Progenitor cell of endocrine pancreas (in vitro differentiated cells): ENCODE data around the gene FBXO5. TPM values are rescaled to one million over a fixed set of nuclear protein-coding genes. Genes with fewer than 3 reads are reported as not detected.

ENCODE experiments used
- DNase-seq: peaks from one replicate; pipeline ENCODE4 v3.0.0; 2021; ENCODE audit warnings: low spot score; ENCODE audit not compliant: unreplicated experiment
- H3K27ac Mint-ChIP-seq: 2 replicates; pipeline ENCODE4 v1.8.0; 2021; ENCODE audit warnings: mild to moderate bottlenecking, moderate library complexity, mixed read lengths
- H3K27me3 Mint-ChIP-seq: 2 replicates; pipeline ENCODE4 v1.8.0; 2021; ENCODE audit warnings: mixed read lengths
- H3K36me3 Mint-ChIP-seq: 2 replicates; pipeline ENCODE4 v1.8.0; 2022; ENCODE audit warnings: mixed read lengths; ENCODE audit not compliant: insufficient read depth
- H3K4me1 Mint-ChIP-seq: 2 replicates; pipeline ENCODE4 v1.8.0; 2021; ENCODE audit warnings: low read depth, mixed read lengths
- H3K4me3 Mint-ChIP-seq: 2 replicates; pipeline ENCODE4 v1.8.0; 2021; ENCODE audit warnings: low read depth, mild to moderate bottlenecking, moderate library complexity, mixed read lengths
- H3K9me3 Mint-ChIP-seq: 2 replicates; pipeline ENCODE4 v1.8.0; 2021; ENCODE audit warnings: low read depth, mixed read lengths
- total RNA-seq: library from RNA; stranded (reverse); gene quantifications from 2 replicates; pipeline ENCODE4 v1.2.1, GENCODE V29; 2021
- TF ChIP-seq, protein P1 (sequence below): fragments of 200-600 bp; sonication (generic); IDR thresholded peaks from one replicate; pipeline ENCODE4 v1.5.0; 2021; ENCODE audit warnings: antibody characterized with exemption, mild to moderate bottlenecking; ENCODE audit not compliant: unreplicated experiment

Gene FBXO5
- total RNA-seq, 1 donor from 2014 or later: 21.8 TPM

GRCh38 chr6:152942319-152942869, 40.4 kb downstream of the FBXO5 start:
- DNase-seq: no peak
- TF ChIP-seq, protein P1, sequence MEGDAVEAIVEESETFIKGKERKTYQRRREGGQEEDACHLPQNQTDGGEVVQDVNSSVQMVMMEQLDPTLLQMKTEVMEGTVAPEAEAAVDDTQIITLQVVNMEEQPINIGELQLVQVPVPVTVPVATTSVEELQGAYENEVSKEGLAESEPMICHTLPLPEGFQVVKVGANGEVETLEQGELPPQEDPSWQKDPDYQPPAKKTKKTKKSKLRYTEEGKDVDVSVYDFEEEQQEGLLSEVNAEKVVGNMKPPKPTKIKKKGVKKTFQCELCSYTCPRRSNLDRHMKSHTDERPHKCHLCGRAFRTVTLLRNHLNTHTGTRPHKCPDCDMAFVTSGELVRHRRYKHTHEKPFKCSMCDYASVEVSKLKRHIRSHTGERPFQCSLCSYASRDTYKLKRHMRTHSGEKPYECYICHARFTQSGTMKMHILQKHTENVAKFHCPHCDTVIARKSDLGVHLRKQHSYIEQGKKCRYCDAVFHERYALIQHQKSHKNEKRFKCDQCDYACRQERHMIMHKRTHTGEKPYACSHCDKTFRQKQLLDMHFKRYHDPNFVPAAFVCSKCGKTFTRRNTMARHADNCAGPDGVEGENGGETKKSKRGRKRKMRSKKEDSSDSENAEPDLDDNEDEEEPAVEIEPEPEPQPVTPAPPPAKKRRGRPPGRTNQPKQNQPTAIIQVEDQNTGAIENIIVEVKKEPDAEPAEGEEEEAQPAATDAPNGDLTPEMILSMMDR: no peak
- H3K4me3 Mint-ChIP-seq: no peak overlapping the region
- H3K4me1 Mint-ChIP-seq: no peaks in the 10 kb centered on the region
- H3K36me3 Mint-ChIP-seq: no peaks in the 10 kb centered on the region
- no peaks in the 10 kb centered on the region for H3K27me3 Mint-ChIP-seq
- no peak overlapping the region for H3K27ac Mint-ChIP-seq
- no peaks in the 10 kb centered on the region for H3K9me3 Mint-ChIP-seq

- Mint-ChIP-seq H3K4me3 (no peak overlapping the region), H3K9me3 (no peaks in the 10 kb centered on the region), H3K4me1 (no peaks in the 10 kb centered on the region), H3K27ac (no peak overlapping the region), H3K36me3 (no peaks in the 10 kb centered on the region), H3K27me3 (no peaks in the 10 kb centered on the region)
- TF ChIP-seq, protein P1: no peak
- no peak for DNase-seq
Measured at GRCh38 chr6:152941746-152942145, 41.1 kb downstream of the FBXO5 start.

GRCh38 chr6:152932865-152933264, 50.0 kb downstream of the FBXO5 start:
- no peak overlapping the region for H3K4me3 Mint-ChIP-seq
- no peaks in the 10 kb centered on the region for H3K4me1 Mint-ChIP-seq
- no peak overlapping the region for H3K27ac Mint-ChIP-seq
- no peak for DNase-seq
- TF ChIP-seq, protein P1: no peak
- H3K9me3 Mint-ChIP-seq: peaks cover 4% of the 10 kb centered on the region
- peaks cover 5% of the 10 kb centered on the region for H3K27me3 Mint-ChIP-seq
- no peaks in the 10 kb centered on the region for H3K36me3 Mint-ChIP-seq

DNA sequence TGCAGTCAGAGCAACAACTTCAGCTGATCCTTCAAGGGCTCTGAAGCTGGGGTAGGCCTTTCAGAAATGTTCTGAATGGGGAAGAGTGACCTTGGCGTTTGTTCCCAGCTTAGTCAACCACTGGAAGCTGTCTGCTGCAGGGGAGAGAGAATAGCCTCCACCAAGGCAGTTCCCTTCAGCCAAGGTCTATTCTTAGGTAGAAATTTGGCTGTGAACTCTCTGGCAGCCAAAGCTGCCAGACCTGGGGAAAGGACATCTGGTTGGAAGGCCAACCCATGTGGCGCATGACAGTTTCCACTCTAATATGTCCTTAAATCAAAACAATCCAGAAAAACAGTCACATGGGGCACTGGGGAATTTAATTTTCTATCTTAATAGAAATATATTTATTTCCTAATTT, 60.1 kb downstream of the FBXO5 start:
- Mint-ChIP-seq H3K9me3 (no peaks in the 10 kb centered on the region), H3K27me3 (no peaks in the 10 kb centered on the region), H3K36me3 (no peaks in the 10 kb centered on the region), H3K4me1 (no peaks in the 10 kb centered on the region), H3K4me3 (no peak overlapping the region), H3K27ac (no peak overlapping the region)
- TF ChIP-seq, protein P1: no peak
- no peak for DNase-seq

Other genes starting within 250 kb of the FBXO5 start
- not detected in 2 replicates for gene VIP, start 232.2 kb downstream of the FBXO5 start, total RNA-seq
- 17.5 and 18.4 TPM in 2 replicates for gene MTRF1L, start 19.7 kb upstream of the FBXO5 start, total RNA-seq
- 1.7 and 2.6 TPM in 2 replicates for gene RGS17, start 148.2 kb upstream of the FBXO5 start, total RNA-seq